DND-41 (cell line): ENCODE data around the gene CEP70.

Source experiments
- CTCF ChIP-seq: IDR thresholded peaks from 2 replicates; pipeline ENCODE4 v1.5.1; 2012; ENCODE audit warnings: borderline replicate concordance, low read length, moderate library complexity, mild to moderate bottlenecking; ENCODE audit not compliant: poor library complexity, severe bottlenecking; ENCODE audit errors: extremely low read depth
- EZH2 ChIP-seq: IDR thresholded peaks from 3 replicates; pipeline ENCODE4 v1.6.1; 2012; ENCODE audit warnings: borderline replicate concordance, low read depth, mild to moderate bottlenecking, moderate library complexity, low read length, inconsistent platforms; ENCODE audit not compliant: severe bottlenecking

- TF ChIP-seq CTCF (no peak), EZH2 (no peak)
These were observed 48.8 kb upstream of the CEP70 start for GRCh38 chr3:138642927-138643253.
